Liver (tissue), 9 donors: Measurements from ENCODE around the gene LAMA5. TPM values are rescaled to one million over a fixed set of nuclear protein-coding genes. Genes with fewer than 3 reads are reported as not detected.

Experiments used
- DNase-seq: peaks from one replicate; pipeline ENCODE4 v3.0.0-alpha.2; 2017; ENCODE audit warnings: low spot score
- H3K27ac ChIP-seq, 2 donors: one replicate each; pipeline ENCODE4 v1.7.0; 2013; ENCODE audit warnings: inconsistent platforms in 2 of 2, low read length in 2 of 2, control low read depth in 1 of 2, low read depth in 1 of 2, mild to moderate bottlenecking in 1 of 2
- H3K27me3 ChIP-seq, 4 donors: one replicate each; pipeline versions ENCODE4 v1.6.1 to v1.7.0; 2013; ENCODE audit warnings: low read length in 3 of 4, inconsistent platforms in 1 of 4, mild to moderate bottlenecking in 1 of 4, moderate library complexity in 1 of 4; ENCODE audit not compliant: control insufficient read depth in 4 of 4, insufficient read depth in 4 of 4
- H3K36me3 ChIP-seq, 4 donors: one replicate each; pipeline versions ENCODE4 v1.6.1 to v1.7.0; 2013; ENCODE audit warnings: low read length in 3 of 4, mild to moderate bottlenecking in 3 of 4, low read depth in 1 of 4, moderate library complexity in 1 of 4; ENCODE audit not compliant: control insufficient read depth in 4 of 4, insufficient read depth in 3 of 4
- H3K4me1 ChIP-seq, 4 donors: one replicate each; pipeline versions ENCODE4 v1.6.1 to v1.7.0; 2013; ENCODE audit warnings: low read length in 3 of 4, mild to moderate bottlenecking in 3 of 4, moderate library complexity in 1 of 4; ENCODE audit not compliant: control insufficient read depth in 4 of 4, insufficient read depth in 4 of 4
- H3K4me3 ChIP-seq, 3 donors: one replicate each; pipeline versions ENCODE4 v1.6.1 to v1.7.0; 2013; ENCODE audit warnings: low read length in 3 of 3, control low read depth in 1 of 3, low read depth in 1 of 3, mild to moderate bottlenecking in 1 of 3
- H3K9ac ChIP-seq, 2 donors: one replicate each; pipeline ENCODE4 v1.7.0; 2013; ENCODE audit warnings: low read length in 2 of 2, mild to moderate bottlenecking in 2 of 2, moderate library complexity in 2 of 2, control low read depth in 1 of 2, low read depth in 1 of 2
- H3K9me3 ChIP-seq, 4 donors: one replicate each; pipeline versions ENCODE4 v1.6.1 to v1.7.0; 2013; ENCODE audit warnings: low read length in 3 of 4; ENCODE audit not compliant: control insufficient read depth in 4 of 4
- ATF3 ChIP-seq: IDR thresholded peaks from 2 replicates; pipeline ENCODE4 v1.6.1; 2016; ENCODE audit warnings: antibody characterized with exemption
- CTCF ChIP-seq: fragments of 150-350 bp; IDR thresholded peaks from 2 replicates; pipeline ENCODE4 v1.5.1; 2017; ENCODE audit warnings: improper control_type of control experiment, low read depth, low read length; ENCODE audit not compliant: missing input control
- EGR1 ChIP-seq, 2 donors: IDR thresholded peaks; 2 replicates each; pipeline ENCODE4 v1.6.1; 2016 to 2018; ENCODE audit warnings: antibody characterized with exemption in 2 of 2, low read depth in 2 of 2
- FOXA1 ChIP-seq: IDR thresholded peaks from 2 replicates; pipeline ENCODE4 v1.6.1; 2016; ENCODE audit warnings: antibody characterized with exemption
- FOXA2 ChIP-seq: IDR thresholded peaks from 2 replicates; pipeline ENCODE4 v1.6.1; 2016; ENCODE audit warnings: antibody characterized with exemption
- GABPA ChIP-seq, 2 donors: IDR thresholded peaks in 1 of 2; conservative IDR thresholded peaks in 1 of 2; 2 replicates each; pipeline ENCODE4 v1.6.1; 2016; ENCODE audit warnings: antibody characterized with exemption in 2 of 2, mild to moderate bottlenecking in 1 of 2, moderate library complexity in 1 of 2
- HNF4A ChIP-seq, 2 donors: conservative IDR thresholded peaks; 2 replicates each; pipeline ENCODE4 v1.6.1; 2016; ENCODE audit warnings: antibody characterized with exemption in 2 of 2, mild to moderate bottlenecking in 2 of 2
- HNF4G ChIP-seq: IDR thresholded peaks from 2 replicates; pipeline ENCODE4 v1.6.1; 2016; ENCODE audit warnings: antibody characterized with exemption
- JUND ChIP-seq, 2 donors: IDR thresholded peaks; 2 replicates each; pipeline ENCODE4 v1.6.1; 2016; ENCODE audit warnings: antibody characterized with exemption in 2 of 2
- MAX ChIP-seq: IDR thresholded peaks from 2 replicates; pipeline ENCODE4 v1.6.1; 2016; ENCODE audit warnings: antibody characterized with exemption
- NR2F2 ChIP-seq: IDR thresholded peaks from 2 replicates; pipeline ENCODE4 v1.6.1; 2016; ENCODE audit warnings: antibody characterized with exemption
- RAD21 ChIP-seq, 2 donors: IDR thresholded peaks; 2 replicates each; pipeline ENCODE4 v1.6.1; 2016; ENCODE audit warnings: antibody characterized with exemption in 2 of 2, mild to moderate bottlenecking in 2 of 2
- REST ChIP-seq: IDR thresholded peaks from 2 replicates; pipeline ENCODE4 v1.6.1; 2016; ENCODE audit warnings: antibody characterized with exemption, mild to moderate bottlenecking
- RXRA ChIP-seq, 2 donors: IDR thresholded peaks; 2 replicates each; pipeline ENCODE4 v1.6.1; 2017 to 2018; ENCODE audit warnings: antibody characterized with exemption in 2 of 2, mild to moderate bottlenecking in 1 of 2
- SP1 ChIP-seq: IDR thresholded peaks from 2 replicates; pipeline ENCODE4 v1.6.1; 2018; ENCODE audit warnings: antibody characterized with exemption, mild to moderate bottlenecking
- TAF1 ChIP-seq: conservative IDR thresholded peaks from 2 replicates; pipeline ENCODE4 v1.6.1; 2016; ENCODE audit warnings: antibody characterized with exemption, mild to moderate bottlenecking
- YY1 ChIP-seq: IDR thresholded peaks from 2 replicates; pipeline ENCODE4 v1.6.1; 2016; ENCODE audit warnings: antibody characterized with exemption, mild to moderate bottlenecking
- ZBTB33 ChIP-seq: IDR thresholded peaks from 2 replicates; pipeline ENCODE4 v1.6.1; 2016; ENCODE audit warnings: antibody characterized with exemption
- WGBS: extraction: QIAGEN DNeasy Blood & Tissue Kit; methylation state at CpG from one replicate; pipeline ENCODE4 v1.1.7; 2013; 5-methylcytosine and 5-hydroxymethylcytosine counted together
- polyA plus RNA-seq, 2 donors: library from polyadenylated mRNA; stranded (reverse) in 1 of 2; unstranded in 1 of 2; fragments of 200-250 nt in 1 of 2; fragments of >200 nt in 1 of 2; fragmentation: Nextera tagmentation in 1 of 2; extraction: Ambion mirVana in 1 of 2; gene quantifications; one replicate each; pipeline versions ENCODE4 v1.2.1 to v1.2.3, GENCODE V29; 2013 to 2015
- total RNA-seq, 2 donors: library from RNA; depleted of rRNA; stranded (reverse); fragments of >200 nt; gene quantifications; one replicate each; pipeline ENCODE4 v1.2.3, GENCODE V29; 2014
- donor health status: healthy.
- donor health status: healthy.
- donor health status: healthy.
- donor health status: healthy.
- donor health status: healthy.

Gene LAMA5
- total and polyA plus RNA-seq, 4 donors, result 3.6 to 40.2 (median 13.7) TPM

- Histone ChIP-seq H3K36me3 (no peaks in the 10 kb centered on the region), H3K27ac (no peak overlapping the region), H3K4me1 (peaks cover 0 to 4% (median 0%) of the 10 kb centered on the region in 4 donors), H3K9me3 (no peaks in the 10 kb centered on the region), H3K9ac (no peak overlapping the region), H3K27me3 (no peaks in the 10 kb centered on the region), H3K4me3 (no peak overlapping the region)
- 93% methylated on average over 7 of the region's 7 CpGs for WGBS
- no peak for DNase-seq
- TF ChIP-seq JUND (IDR thresholded peaks at IDR 0.05) (no peak), FOXA1 (no peak), FOXA2 (no peak), RAD21 (IDR thresholded peaks at IDR 0.05) (no peak), REST (no peak), HNF4A (conservative IDR thresholded peaks at IDR 0.05) (no peak), TAF1 (no peak), MAX (no peak), HNF4G (no peak), NR2F2 (no peak), ATF3 (no peak), EGR1 (IDR thresholded peaks at IDR 0.05; ENCODE audit: low read depth in 2 of 2) (no peak), GABPA (IDR thresholded peaks at IDR 0.05 in 1 of 2, conservative IDR thresholded peaks at IDR 0.05 in 1 of 2) (no peak), ZBTB33 (no peak), SP1 (no peak), CTCF (no peak), YY1 (no peak), RXRA (IDR thresholded peaks at IDR 0.05) (no peak)
Observed at GRCh38 chr20:62400021-62400420, 32.9 kb upstream of the LAMA5 start.
